HepG2 (cell line): ENCODE measurements around the gene RABEP2.

Experiments
- CEBPB ChIP-seq: IDR thresholded peaks from 2 replicates; pipeline ENCODE4 v1.6.1; 2011; ENCODE audit warnings: low read depth, low read length, improper control_type of control experiment, borderline replicate concordance
- CHCHD3 ChIP-seq: sonication (generic); formaldehyde crosslinking; IDR thresholded peaks from 2 replicates; pipeline ENCODE4 v1.8.0; 2022; ENCODE audit warnings: mild to moderate bottlenecking, missing genetic modification reagents, moderate library complexity
- E2F2 ChIP-seq: sonication (generic); formaldehyde crosslinking; IDR thresholded peaks from 2 replicates; pipeline ENCODE4 v1.4.0; 2020; ENCODE audit warnings: missing genetic modification reagents, borderline replicate concordance
- ELF1 ChIP-seq: sonication (generic); formaldehyde crosslinking; IDR thresholded peaks from 2 replicates; pipeline ENCODE4 v1.4.0; 2020; ENCODE audit warnings: missing genetic modification reagents
- ETS1 ChIP-seq: sonication (generic); formaldehyde crosslinking; IDR thresholded peaks from 2 replicates; pipeline ENCODE4 v1.4.0; 2020; ENCODE audit warnings: missing genetic modification reagents
- GMEB1 ChIP-seq: sonication (generic); formaldehyde crosslinking; IDR thresholded peaks from 2 replicates; pipeline ENCODE4 v1.5.1; 2020; ENCODE audit warnings: missing genetic modification reagents, mild to moderate bottlenecking, borderline replicate concordance
- KDM5B ChIP-seq: sonication (generic); formaldehyde crosslinking; IDR thresholded peaks from 2 replicates; pipeline ENCODE4 v1.4.0; 2020; ENCODE audit warnings: missing genetic modification reagents, mild to moderate bottlenecking, borderline replicate concordance
- NFRKB ChIP-seq: fragments of 450-650 bp; IDR thresholded peaks from 2 replicates; pipeline ENCODE4 v1.6.1; 2017
- POLR2A ChIP-seq, 2 experiments: IDR thresholded peaks; 2 replicates each; pipeline ENCODE4 v1.6.1; 2011; ENCODE audit warnings: low read depth in 2 of 2, low read length in 2 of 2, mild to moderate bottlenecking in 1 of 2, moderate library complexity in 1 of 2; ENCODE audit not compliant: insufficient read depth in 1 of 2
- REST ChIP-seq, 2 experiments: IDR thresholded peaks; 2 replicates each; pipeline ENCODE4 v1.6.1; 2011 to 2012; ENCODE audit warnings: low read length in 2 of 2, borderline replicate concordance in 1 of 2, low read depth in 1 of 2, mild to moderate bottlenecking in 1 of 2, moderate library complexity in 1 of 2
- RFX3 ChIP-seq: IDR thresholded peaks from 2 replicates; pipeline ENCODE4 v1.6.1; 2016; ENCODE audit warnings: missing biosample characterization, missing genetic modification reagents
- RFXAP ChIP-seq: sonication (generic); formaldehyde crosslinking; IDR thresholded peaks from 2 replicates; pipeline ENCODE4 v1.4.0; 2020; ENCODE audit warnings: missing genetic modification reagents, borderline replicate concordance

- TF ChIP-seq KDM5B (CRISPR knock-in tag) (no peak), REST (IDR thresholded peaks at IDR 0.05; ENCODE audit: borderline replicate concordance in 1 of 2, low read depth in 1 of 2, low read length in 2 of 2) (no peak), ETS1 (CRISPR knock-in tag) (no peak), POLR2A (IDR thresholded peaks at IDR 0.05; ENCODE audit: insufficient read depth in 1 of 2, low read depth in 2 of 2, low read length in 2 of 2) (0 out of 4 replicates have a peak, but pooled peaks of 1 of the 2 experiments have one; percentile 1), CHCHD3 (CRISPR knock-in tag) (no peak), NFRKB (no peak), RFX3 (no peak), ELF1 (no peak), CEBPB (no peak), GMEB1 (CRISPR knock-in tag) (no peak), RFXAP (CRISPR knock-in tag) (no peak), E2F2 (no peak)
Observed at GRCh38 chr16:28958836-28959235, 33.8 kb upstream of the RABEP2 start.
